IMR-90 (cell line): ENCODE results near the gene RORC. TPM values are rescaled to one million over a fixed set of nuclear protein-coding genes. Genes with fewer than 3 reads are reported as not detected.

Source experiments
- ATAC-seq: fragments of 200-7000 bp; cut with Tn5 transposase; 2 replicates; pipeline ENCODE4 v1.9.1; 2020; ENCODE audit warnings: low read depth, mild to moderate bottlenecking, moderate library complexity
- BruUV-seq: library from RNA; stranded (reverse); fragments of 400-500 nt; replicated peaks from 2 replicates; lab custom pipeline; 2021; lab: Mats Ljungman, UMichigan
- CTCF ChIA-PET: fragments of 300-600 bp; formaldehyde crosslinking; extraction: SDS; loops from one replicate; lab custom pipeline; 2021; ENCODE audit warnings: antibody characterized with exemption; lab: Yijun Ruan, JAX
- POLR2A ChIA-PET: fragments of 300-600 bp; sonication (Branson Sonifier 250); formaldehyde crosslinking; loops from one replicate; lab custom pipeline; 2022; ENCODE audit warnings: antibody characterized with exemption; ENCODE audit not compliant: unreplicated experiment; lab: Charles Lee
- DNase-seq: peaks from one replicate; pipeline ENCODE4 v3.0.0; 2013
- H2AFZ ChIP-seq: replicated peaks from 2 replicates; pipeline ENCODE3; 2013; ENCODE audit warnings: low read length, mild to moderate bottlenecking; ENCODE audit not compliant: poor library complexity
- H2AK5ac ChIP-seq: 2 replicates; pipeline ENCODE4 v1.6.1; 2013; ENCODE audit warnings: low read depth, low read length, inconsistent platforms
- H2AK9ac ChIP-seq: replicated peaks from 2 replicates; pipeline ENCODE3; 2013; ENCODE audit warnings: mild to moderate bottlenecking, low read depth, low read length, moderate library complexity; ENCODE audit not compliant: poor library complexity
- H2BK120ac ChIP-seq: 2 replicates; pipeline ENCODE4 v1.6.1; 2013; ENCODE audit warnings: low read depth, low read length, inconsistent platforms
- H2BK15ac ChIP-seq: 3 replicates; pipeline ENCODE4 v1.6.1; 2013; ENCODE audit warnings: low read depth, low read length, inconsistent platforms
- H2BK20ac ChIP-seq: 2 replicates; pipeline ENCODE4 v1.6.1; 2013; ENCODE audit warnings: low read depth, mild to moderate bottlenecking, inconsistent platforms, low read length, moderate library complexity
- H2BK5ac ChIP-seq: 2 replicates; pipeline ENCODE4 v1.6.1; 2013; ENCODE audit warnings: mild to moderate bottlenecking, low read depth, low read length, inconsistent platforms; ENCODE audit not compliant: poor library complexity, severe bottlenecking
- H3K14ac ChIP-seq: replicated peaks from 2 replicates; pipeline ENCODE4 v1.6.1; 2013; ENCODE audit warnings: low read depth, low read length, inconsistent platforms
- H3K18ac ChIP-seq: 2 replicates; pipeline ENCODE4 v1.6.1; 2013; ENCODE audit warnings: low read depth, low read length, control low read depth
- H3K23ac ChIP-seq: 2 replicates; pipeline ENCODE4 v1.6.1; 2013; ENCODE audit warnings: low read depth, low read length, inconsistent platforms
- H3K27ac ChIP-seq: 2 replicates; pipeline ENCODE4 v1.5.1; 2013; ENCODE audit warnings: mild to moderate bottlenecking, control low read depth, low read length; ENCODE audit not compliant: insufficient read depth
- H3K27me3 ChIP-seq: 2 replicates; pipeline ENCODE4 v1.6.1; 2013; ENCODE audit warnings: low read length; ENCODE audit not compliant: control insufficient read depth, insufficient read depth
- H3K36me3 ChIP-seq: 2 replicates; pipeline ENCODE4 v1.6.1; 2013; ENCODE audit warnings: low read length, mixed read lengths; ENCODE audit not compliant: control insufficient read depth, insufficient read depth
- H3K4ac ChIP-seq: 2 replicates; pipeline ENCODE4 v1.6.1; 2013; ENCODE audit warnings: low read depth, low read length, inconsistent platforms
- H3K4me1 ChIP-seq: 2 replicates; pipeline ENCODE4 v1.6.1; 2013; ENCODE audit warnings: low read length, mixed read lengths; ENCODE audit not compliant: control insufficient read depth, insufficient read depth
- H3K4me2 ChIP-seq: 2 replicates; pipeline ENCODE4 v1.6.1; 2013; ENCODE audit warnings: low read depth, mild to moderate bottlenecking, control low read depth, low read length, moderate library complexity
- H3K4me3 ChIP-seq: 2 replicates; pipeline ENCODE4 v1.5.1; 2013; ENCODE audit warnings: low read depth, mild to moderate bottlenecking, control low read depth, low read length, moderate library complexity; ENCODE audit not compliant: insufficient read depth
- H3K56ac ChIP-seq: 2 replicates; pipeline ENCODE4 v1.6.1; 2013; ENCODE audit warnings: low read length, inconsistent platforms; ENCODE audit not compliant: insufficient read depth; ENCODE audit errors: extremely low read depth
- H3K79me1 ChIP-seq, 2 experiments: 2 replicates each; pipeline ENCODE4 v1.6.1; 2013; ENCODE audit warnings: low read length in 2 of 2, inconsistent platforms in 1 of 2, low read depth in 1 of 2
- H3K9ac ChIP-seq: 2 replicates; pipeline ENCODE4 v1.6.1; 2013; ENCODE audit warnings: low read depth, low read length, control low read depth
- H3K9me1 ChIP-seq: 2 replicates; pipeline ENCODE4 v1.6.1; 2013; ENCODE audit warnings: low read length, inconsistent platforms; ENCODE audit not compliant: insufficient read depth
- H3K9me3 ChIP-seq: 2 replicates; pipeline ENCODE4 v1.6.1; 2013; ENCODE audit warnings: low read length; ENCODE audit not compliant: control insufficient read depth, insufficient read depth
- H4K20me1 ChIP-seq: 2 replicates; pipeline ENCODE4 v1.6.1; 2013; ENCODE audit warnings: low read length, inconsistent platforms; ENCODE audit not compliant: insufficient read depth
- H4K5ac ChIP-seq: 2 replicates; pipeline ENCODE4 v1.6.1; 2013; ENCODE audit warnings: mild to moderate bottlenecking, low read depth, low read length, control low read depth
- H4K8ac ChIP-seq, 2 experiments: 2 replicates each; pipeline ENCODE4 v1.6.1; 2013; ENCODE audit warnings: low read depth in 2 of 2, low read length in 2 of 2, control low read depth in 1 of 2, inconsistent platforms in 1 of 2
- H4K91ac ChIP-seq: 2 replicates; pipeline ENCODE4 v1.6.1; 2013; ENCODE audit warnings: low read depth, low read length, inconsistent platforms; ENCODE audit not compliant: insufficient read depth
- BHLHE40 ChIP-seq: fragments of 150-350 bp; IDR thresholded peaks from 2 replicates; pipeline ENCODE4 v1.6.1; 2016; ENCODE audit warnings: mild to moderate bottlenecking, low read depth, low read length
- CEBPB ChIP-seq: IDR thresholded peaks from 2 replicates; pipeline ENCODE4 v1.6.1; 2012; ENCODE audit warnings: low read depth, low read length, improper control_type of control experiment
- CHD1 ChIP-seq: IDR thresholded peaks from 2 replicates; pipeline ENCODE4 v1.6.1; 2012; ENCODE audit warnings: low read depth, low read length, improper control_type of control experiment
- FOS ChIP-seq: fragments of 150-350 bp; IDR thresholded peaks from 2 replicates; pipeline ENCODE4 v1.6.1; 2016; ENCODE audit warnings: low read depth, low read length
- MAFK ChIP-seq: IDR thresholded peaks from 2 replicates; pipeline ENCODE4 v1.6.1; 2012; ENCODE audit warnings: low read depth, low read length, improper control_type of control experiment
- MAZ ChIP-seq: IDR thresholded peaks from 2 replicates; pipeline ENCODE4 v1.6.1; 2012; ENCODE audit warnings: low read depth, mild to moderate bottlenecking, low read length, improper control_type of control experiment, moderate library complexity, borderline replicate concordance
- MXI1 ChIP-seq: IDR thresholded peaks from 2 replicates; pipeline ENCODE4 v1.6.1; 2012; ENCODE audit warnings: low read depth, mild to moderate bottlenecking, low read length, moderate library complexity, borderline replicate concordance
- NFE2L2 ChIP-seq: fragments of 150-350 bp; IDR thresholded peaks from 2 replicates; pipeline ENCODE4 v1.6.1; 2016; ENCODE audit warnings: low read depth, mild to moderate bottlenecking, low read length
- POLR2A ChIP-seq: IDR thresholded peaks from 2 replicates; pipeline ENCODE4 v1.6.1; 2012; ENCODE audit warnings: mild to moderate bottlenecking, low read depth, low read length
- RAD21 ChIP-seq: IDR thresholded peaks from 2 replicates; pipeline ENCODE4 v1.6.1; 2012; ENCODE audit warnings: low read length, improper control_type of control experiment
- RCOR1 ChIP-seq: IDR thresholded peaks from 2 replicates; pipeline ENCODE4 v1.6.1; 2012; ENCODE audit warnings: mild to moderate bottlenecking, low read length, improper control_type of control experiment; ENCODE audit not compliant: insufficient replicate concordance
- RFX5 ChIP-seq: IDR thresholded peaks from 2 replicates; pipeline ENCODE4 v1.8.0; 2012; ENCODE audit warnings: low read depth, mild to moderate bottlenecking, low read length, moderate library complexity
- SMC3 ChIP-seq: fragments of 150-350 bp; IDR thresholded peaks from 2 replicates; pipeline ENCODE4 v1.6.1; 2016; ENCODE audit warnings: low read depth, mild to moderate bottlenecking, antibody characterized with exemption, low read length, moderate library complexity
- WGBS, 2 experiments: methylation state at CpG; one replicate each; pipeline versions ENCODE4 v1.1.5 to v1.1.7; 2013; ENCODE audit warnings: missing lambda C conversion rate in 2 of 2; ENCODE audit not compliant: insufficient read length in 1 of 2; ENCODE audit errors: extremely low coverage in 2 of 2; 5-methylcytosine and 5-hydroxymethylcytosine counted together
- dilution Hi-C: fragments of 300-500 bp; cut with HindIII; formaldehyde crosslinking; loops from one replicate; pipeline ENCODE4 v1.14.3; 2018; ENCODE audit warnings: low sequenced_read_pairs; ENCODE audit not compliant: unreplicated experiment
- in situ Hi-C: fragments of 300-500 bp; cut with MboI; formaldehyde crosslinking; loops from 3 replicates; pipeline ENCODE4 v1.14.3; 2019; ENCODE audit warnings: low sequenced_read_pairs, inconsistent platforms, mixed read lengths
- intact Hi-C: fragments of 100-400 bp; cut with micrococcal nuclease; formaldehyde crosslinking; loops from 2 replicates; pipeline ENCODE4 v1.10.0; 2022
- polyA plus RNA-seq, 3 experiments: library from polyadenylated mRNA; depleted of rRNA; stranded (reverse); fragments of >200 nt; gene quantifications; 2 replicates each; pipeline ENCODE4 v1.2.3, GENCODE V29; 2012; ENCODE audit warnings: low replicate concordance in 1 of 3
- total RNA-seq: library from RNA; depleted of rRNA; stranded (reverse); fragments of >200 nt; gene quantifications from 2 replicates; pipeline ENCODE4 v1.2.3, GENCODE V29; 2012
- TF ChIP-seq, protein P1 (sequence below): fragments of 150-350 bp; IDR thresholded peaks from 2 replicates; pipeline ENCODE4 v1.6.1; 2017; ENCODE audit warnings: mild to moderate bottlenecking, antibody characterized with exemption, low read length, low read depth
- TF ChIP-seq, protein P2 (sequence below): fragments of 150-350 bp; IDR thresholded peaks from 2 replicates; pipeline ENCODE4 v1.6.1; 2016; ENCODE audit warnings: low read depth, mild to moderate bottlenecking, low read length, moderate library complexity, borderline replicate concordance
- TF ChIP-seq, protein P3 (sequence below): conservative IDR thresholded peaks from 2 replicates; pipeline ENCODE4 v1.5.1; 2012; ENCODE audit warnings: mild to moderate bottlenecking, low read depth, low read length, improper control_type of control experiment

The RORC gene
- total and polyA plus RNA-seq, 2 of the 4 experiments (the other 2 are of a cell fraction) = not detected

DNA sequence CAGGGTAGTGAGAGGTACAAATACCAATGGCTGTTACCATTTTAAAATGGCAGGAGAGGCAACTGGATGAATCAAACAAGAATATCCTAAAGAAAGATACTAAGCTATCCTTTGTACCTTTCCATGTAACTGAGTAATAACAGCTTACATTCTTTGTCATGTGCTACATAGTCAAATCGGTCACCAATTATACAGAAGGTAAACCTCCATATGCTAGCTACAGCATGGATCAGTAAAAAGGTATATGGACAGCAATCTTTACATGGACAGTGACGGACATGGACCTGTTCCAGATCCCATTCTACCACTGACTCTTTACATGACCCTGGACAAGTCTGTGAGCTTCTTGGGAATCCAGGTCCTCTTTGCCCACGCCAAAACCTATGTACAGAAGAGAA lies 54.9 kb downstream of the RORC start:
- Histone ChIP-seq H3K27ac (no peak overlapping the region), H2AK9ac (no peak overlapping the region), H3K4me3 (no peak overlapping the region), H2AFZ (no peak overlapping the region), H2BK20ac (no peak overlapping the region), H4K20me1 (no peaks in the 10 kb centered on the region), H3K4me1 (no peaks in the 10 kb centered on the region), H4K8ac (no peak overlapping the region), H4K91ac (no peak overlapping the region), H3K79me1 (no peaks in the 10 kb centered on the region), H3K27me3 (no peaks in the 10 kb centered on the region; the same call in 1 of the 2 replicates), H3K9me3 (no peaks in the 10 kb centered on the region), H3K9me1 (no peaks in the 10 kb centered on the region; the same call in 1 of the 2 replicates), H2BK5ac (no peak overlapping the region), H2AK5ac (no peak overlapping the region), H2BK15ac (no peak overlapping the region), H2BK120ac (no peak overlapping the region), H4K5ac (no peak overlapping the region), H3K9ac (no peak overlapping the region), H3K56ac (no peak overlapping the region), H3K18ac (no peak overlapping the region), H3K36me3 (no peaks in the 10 kb centered on the region), H3K23ac (no peak overlapping the region), H3K4me2 (no peak overlapping the region), H3K14ac (no peak overlapping the region), H3K4ac (no peak overlapping the region)
- WGBS, 2 experiments = no CpG with 5 or more reads among the region's 3 CpGs
- ATAC-seq (no peak), DNase-seq (no peak)
- dilution Hi-C loops (loop anchor here (25.0 kb wide), 1 partner anchor 111 kb away; no protein-coding TSS in a partner anchor), in situ Hi-C loops (no loop called here), intact Hi-C loops (no loop called here)
- TF ChIP-seq, protein P1, sequence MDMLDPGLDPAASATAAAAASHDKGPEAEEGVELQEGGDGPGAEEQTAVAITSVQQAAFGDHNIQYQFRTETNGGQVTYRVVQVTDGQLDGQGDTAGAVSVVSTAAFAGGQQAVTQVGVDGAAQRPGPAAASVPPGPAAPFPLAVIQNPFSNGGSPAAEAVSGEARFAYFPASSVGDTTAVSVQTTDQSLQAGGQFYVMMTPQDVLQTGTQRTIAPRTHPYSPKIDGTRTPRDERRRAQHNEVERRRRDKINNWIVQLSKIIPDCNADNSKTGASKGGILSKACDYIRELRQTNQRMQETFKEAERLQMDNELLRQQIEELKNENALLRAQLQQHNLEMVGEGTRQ = no peak
- TF ChIP-seq NFE2L2 (no peak), SMC3 (no peak), CHD1 (no peak), CEBPB (no peak), MAFK (no peak), MAZ (no peak), MXI1 (no peak), RCOR1 (no peak), FOS (no peak), RFX5 (no peak), RAD21 (no peak), BHLHE40 (no peak), POLR2A (no peak)
- TF ChIP-seq, protein P2, sequence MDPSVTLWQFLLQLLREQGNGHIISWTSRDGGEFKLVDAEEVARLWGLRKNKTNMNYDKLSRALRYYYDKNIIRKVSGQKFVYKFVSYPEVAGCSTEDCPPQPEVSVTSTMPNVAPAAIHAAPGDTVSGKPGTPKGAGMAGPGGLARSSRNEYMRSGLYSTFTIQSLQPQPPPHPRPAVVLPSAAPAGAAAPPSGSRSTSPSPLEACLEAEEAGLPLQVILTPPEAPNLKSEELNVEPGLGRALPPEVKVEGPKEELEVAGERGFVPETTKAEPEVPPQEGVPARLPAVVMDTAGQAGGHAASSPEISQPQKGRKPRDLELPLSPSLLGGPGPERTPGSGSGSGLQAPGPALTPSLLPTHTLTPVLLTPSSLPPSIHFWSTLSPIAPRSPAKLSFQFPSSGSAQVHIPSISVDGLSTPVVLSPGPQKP = no peak
- TF ChIP-seq, protein P3, sequence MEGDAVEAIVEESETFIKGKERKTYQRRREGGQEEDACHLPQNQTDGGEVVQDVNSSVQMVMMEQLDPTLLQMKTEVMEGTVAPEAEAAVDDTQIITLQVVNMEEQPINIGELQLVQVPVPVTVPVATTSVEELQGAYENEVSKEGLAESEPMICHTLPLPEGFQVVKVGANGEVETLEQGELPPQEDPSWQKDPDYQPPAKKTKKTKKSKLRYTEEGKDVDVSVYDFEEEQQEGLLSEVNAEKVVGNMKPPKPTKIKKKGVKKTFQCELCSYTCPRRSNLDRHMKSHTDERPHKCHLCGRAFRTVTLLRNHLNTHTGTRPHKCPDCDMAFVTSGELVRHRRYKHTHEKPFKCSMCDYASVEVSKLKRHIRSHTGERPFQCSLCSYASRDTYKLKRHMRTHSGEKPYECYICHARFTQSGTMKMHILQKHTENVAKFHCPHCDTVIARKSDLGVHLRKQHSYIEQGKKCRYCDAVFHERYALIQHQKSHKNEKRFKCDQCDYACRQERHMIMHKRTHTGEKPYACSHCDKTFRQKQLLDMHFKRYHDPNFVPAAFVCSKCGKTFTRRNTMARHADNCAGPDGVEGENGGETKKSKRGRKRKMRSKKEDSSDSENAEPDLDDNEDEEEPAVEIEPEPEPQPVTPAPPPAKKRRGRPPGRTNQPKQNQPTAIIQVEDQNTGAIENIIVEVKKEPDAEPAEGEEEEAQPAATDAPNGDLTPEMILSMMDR = no peak
- BruUV-seq = no TSS peak
- ChIA-PET CTCF (interaction anchor here (1.2 kb wide), 1 partner anchor 13 kb away, joined by 3 read pairs; no protein-coding TSS in a partner anchor), POLR2A (no interaction called here)
